Uterus (tissue), 4 donors: ENCODE measurements around the gene NEIL3. TPM values are rescaled to one million over a fixed set of nuclear protein-coding genes. Genes with fewer than 3 reads are reported as not detected.

Experiments
- DNase-seq, 2 donors: peaks; one replicate each; pipeline ENCODE4 v3.0.0-alpha.2; 2019 to 2020
- H3K27ac ChIP-seq, 2 donors: fragments of 200-600 bp; sonication (generic); 1 replicate in 1 of 2; 2 replicates in 1 of 2; pipeline ENCODE4 v1.5.1; 2016 to 2018
- H3K27me3 ChIP-seq, 2 donors: fragments of 200-600 bp; sonication (generic); one replicate each; pipeline ENCODE4 v1.5.1; 2018 to 2019; ENCODE audit warnings: control low read depth in 1 of 2
- H3K36me3 ChIP-seq, 2 donors: fragments of 200-600 bp; sonication (generic); one replicate each; pipeline ENCODE4 v1.5.1; 2019; ENCODE audit warnings: control low read depth in 1 of 2
- H3K4me1 ChIP-seq, 2 donors: fragments of 200-600 bp; sonication (generic); one replicate each; pipeline ENCODE4 v1.5.1; 2018 to 2019; ENCODE audit warnings: control low read depth in 1 of 2
- H3K4me3 ChIP-seq, 2 donors: fragments of 200-600 bp; sonication (generic); 1 replicate in 1 of 2; 2 replicates in 1 of 2; pipeline ENCODE4 v1.5.1; 2018 to 2019; ENCODE audit warnings: mild to moderate bottlenecking in 1 of 2
- H3K9me3 ChIP-seq, 2 donors: fragments of 200-600 bp; sonication (generic); one replicate each; pipeline ENCODE4 v1.5.1; 2019; ENCODE audit warnings: control low read depth in 1 of 2
- CTCF ChIP-seq, 4 experiments: fragments of 200-600 bp in 2 of 4; fragments of 450-650 bp in 2 of 4; sonication (generic) in 2 of 4; IDR thresholded peaks; one replicate each; pipeline ENCODE4 v1.5.1; 2016 to 2019; ENCODE audit warnings: antibody characterized with exemption in 4 of 4, mild to moderate bottlenecking in 2 of 4, moderate library complexity in 1 of 4
- POLR2A ChIP-seq, 2 donors: fragments of 450-650 bp; IDR thresholded peaks; one replicate each; pipeline ENCODE4 v1.6.1; 2016; ENCODE audit warnings: antibody characterized with exemption in 2 of 2, mild to moderate bottlenecking in 1 of 2, moderate library complexity in 1 of 2
- intact Hi-C: fragments of 100-400 bp; cut with DNase I; formaldehyde crosslinking; loops from one replicate; pipeline ENCODE4 v1.15.1; 2023; ENCODE audit warnings: low total_unique reads
- total RNA-seq, 4 donors: library from RNA; depleted of rRNA in 3 of 4; stranded (reverse); fragments of >200 nt in 3 of 4; gene quantifications; one replicate each; pipeline versions ENCODE4 v1.1.0 to v1.2.4, GENCODE V29; 2014 to 2023
- donor health status: DM: yes; HTN: yes; CAD: no.

Gene NEIL3
- total RNA-seq = 1 to 10 TPM in 1 of 4 donors, not detected in 3; 8.3 TPM

- Histone ChIP-seq H3K27ac (no peak within 1 kb of the TSS), H3K4me1 (no peaks in the 10 kb centered on the region)
Measured at GRCh38 chr4:177309522-177310371, at the start of gene NEIL3. NEIL3 (plus strand) TSS chr4:177309874; CDS start chr4:177309954, 80 bp downstream.

GRCh38 chr4:177263818-177264217 lies 45.9 kb upstream of the NEIL3 start:
- no peaks in the 10 kb centered on the region for H3K9me3 ChIP-seq
- no peaks in the 10 kb centered on the region for H3K4me1 ChIP-seq
- no peak for DNase-seq
- intact Hi-C loops = no loop called here
- H3K27me3 ChIP-seq = no peaks in the 10 kb centered on the region
- no peaks in the 10 kb centered on the region for H3K36me3 ChIP-seq
- H3K27ac ChIP-seq = no peak overlapping the region
- no peak overlapping the region for H3K4me3 ChIP-seq
- TF ChIP-seq POLR2A (IDR thresholded peaks at IDR 0.05) (no peak), CTCF (IDR thresholded peaks at IDR 0.05) (no peak)

More at GRCh38 chr4:177309522-177310371, at the start of gene NEIL3:
- Histone ChIP-seq H3K9me3 (no peaks in the 10 kb centered on the region), H3K36me3 (no peaks in the 10 kb centered on the region), H3K27me3 (no peaks in the 10 kb centered on the region), H3K4me3 (peak within 1 kb of the TSS; percentile 38 to 41)
- DNase-seq = peak; percentile 78 to 82
- intact Hi-C loops = no loop called here
- TF ChIP-seq CTCF (IDR thresholded peaks at IDR 0.05) (no peak), POLR2A (IDR thresholded peaks at IDR 0.05) (no peak)

- Histone ChIP-seq H3K9me3 (no peaks in the 10 kb centered on the region), H3K4me1 (no peaks in the 10 kb centered on the region), H3K27ac (no peak overlapping the region), H3K27me3 (no peaks in the 10 kb centered on the region), H3K4me3 (no peak overlapping the region), H3K36me3 (no peaks in the 10 kb centered on the region)
- intact Hi-C loops = no loop called here
- DNase-seq = no peak
- TF ChIP-seq CTCF (IDR thresholded peaks at IDR 0.05) (no peak), POLR2A (IDR thresholded peaks at IDR 0.05) (no peak)
Measured at GRCh38 chr4:177264788-177265422, 44.8 kb upstream of the NEIL3 start.

- no peak overlapping the region for H3K27ac ChIP-seq
- no peak for TF ChIP-seq POLR2A (IDR thresholded peaks at IDR 0.05)
- no peak for TF ChIP-seq CTCF (IDR thresholded peaks at IDR 0.05)
- no peaks in the 10 kb centered on the region for H3K4me1 ChIP-seq
- no peak for DNase-seq
- H3K4me3 ChIP-seq = no peak overlapping the region
- no peaks in the 10 kb centered on the region for H3K9me3 ChIP-seq
- H3K27me3 ChIP-seq = no peaks in the 10 kb centered on the region
- intact Hi-C loops = no loop called here
- no peaks in the 10 kb centered on the region for H3K36me3 ChIP-seq
Measured at GRCh38 chr4:177265729-177266128, 43.9 kb upstream of the NEIL3 start.

- Histone ChIP-seq H3K4me3 (no peak overlapping the region), H3K9me3 (no peaks in the 10 kb centered on the region), H3K4me1 (no peaks in the 10 kb centered on the region), H3K36me3 (no peaks in the 10 kb centered on the region), H3K27ac (no peak overlapping the region), H3K27me3 (no peaks in the 10 kb centered on the region)
- intact Hi-C loops = no loop called here
- TF ChIP-seq CTCF (IDR thresholded peaks at IDR 0.05) (no peak), POLR2A (IDR thresholded peaks at IDR 0.05) (no peak)
- no peak for DNase-seq
Measured at GRCh38 chr4:177266506-177266905, 43.2 kb upstream of the NEIL3 start.
